ENCODE measurements around the gene HECA. TPM values are rescaled to one million over a fixed set of nuclear protein-coding genes. Genes with fewer than 3 reads are reported as not detected.

HECA gene
- total RNA-seq, 1 donor from 2014 or later, result 10.9 TPM

DNA sequence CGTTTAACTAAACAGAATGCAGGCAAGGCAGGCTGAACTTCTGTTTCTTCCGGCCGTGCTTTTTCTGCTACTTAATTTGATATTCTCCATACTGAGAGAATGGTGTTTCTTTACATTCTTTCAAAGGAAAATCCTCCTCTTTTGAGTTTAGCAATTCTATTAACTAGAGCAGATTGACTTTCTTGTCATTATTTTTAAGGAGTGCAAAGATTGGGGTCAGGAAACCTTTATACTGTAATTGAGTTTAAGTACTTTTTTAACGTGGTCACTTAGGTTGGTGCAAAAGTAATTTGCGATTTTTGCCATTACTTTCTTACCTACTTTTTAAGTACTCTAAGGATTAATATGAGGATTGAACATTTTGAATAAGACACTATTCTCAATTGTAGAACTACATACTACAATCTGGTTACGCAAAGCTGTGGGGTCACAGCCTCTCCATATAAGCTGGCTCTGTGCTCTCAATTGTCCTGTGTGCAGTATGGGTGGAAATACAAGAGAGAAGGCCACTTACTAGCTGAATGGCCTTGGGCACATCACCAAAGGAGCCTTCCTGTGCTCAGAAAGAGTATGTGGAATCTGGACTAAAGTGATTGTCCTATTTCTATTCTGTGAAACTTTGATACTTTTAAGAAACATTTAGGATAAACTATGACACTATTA lies 16.7 kb downstream of the HECA start:
- no peak for TF ChIP-seq CTCF (IDR thresholded peaks at IDR 0.05; ENCODE audit: unreplicated experiment)
- H3K9me3 Mint-ChIP-seq (ENCODE audit: low read depth), result no peaks in the 10 kb centered on the region
- no peaks in the 10 kb centered on the region for H3K36me3 Mint-ChIP-seq (ENCODE audit: insufficient read depth)
- H3K27me3 Mint-ChIP-seq, result no peaks in the 10 kb centered on the region
- peaks cover 20% of the 10 kb centered on the region for H3K4me1 Mint-ChIP-seq (ENCODE audit: low read depth)
- H3K4me3 Mint-ChIP-seq (ENCODE audit: low read depth), result no peak overlapping the region
- no peak overlapping the region for H3K27ac Mint-ChIP-seq
- no peak for DNase-seq (ENCODE audit: low spot score, unreplicated experiment)

DNA sequence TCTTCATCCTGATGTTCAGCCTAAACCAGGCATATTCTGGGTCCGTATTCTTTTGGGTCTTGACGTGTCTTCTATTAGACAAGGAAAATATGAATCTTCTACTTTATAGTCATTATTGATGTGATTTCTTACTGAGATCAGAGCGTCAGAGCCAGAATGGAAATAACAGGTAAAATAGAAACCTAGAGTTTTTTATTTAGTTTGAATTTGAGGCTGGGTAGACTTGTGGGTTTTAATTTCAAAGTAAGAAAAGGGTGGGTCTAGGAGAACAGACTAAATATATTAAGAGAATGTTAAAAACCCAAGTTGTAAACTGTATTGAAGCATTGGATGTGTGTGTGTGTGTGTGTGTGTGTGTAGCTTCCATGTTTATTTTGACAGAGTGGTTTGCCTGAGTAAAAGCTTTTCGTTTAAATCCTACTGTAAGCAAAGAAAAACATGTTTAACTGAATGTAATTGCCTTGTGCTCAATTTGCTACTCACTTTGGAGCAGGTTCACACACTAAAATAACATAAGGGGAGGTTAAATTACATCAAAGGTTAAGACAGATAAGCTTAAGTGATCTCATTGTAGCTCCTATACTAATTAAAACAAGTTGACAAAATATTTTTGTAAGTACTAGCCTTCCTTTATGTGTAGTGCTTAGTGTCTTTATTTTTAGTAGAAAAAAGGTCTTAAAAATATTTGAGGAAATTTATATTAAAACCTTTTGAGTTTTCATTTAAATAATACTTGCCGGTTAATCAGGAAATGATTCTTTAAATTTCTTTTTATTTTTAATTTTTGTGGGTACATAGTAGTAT lies 17.4 kb downstream of the HECA start:
- Mint-ChIP-seq H3K9me3 (ENCODE audit: low read depth) (no peaks in the 10 kb centered on the region), H3K27ac (no peak overlapping the region), H3K36me3 (ENCODE audit: insufficient read depth) (no peaks in the 10 kb centered on the region), H3K27me3 (no peaks in the 10 kb centered on the region), H3K4me3 (ENCODE audit: low read depth) (no peak overlapping the region), H3K4me1 (ENCODE audit: low read depth) (peaks cover 22% of the 10 kb centered on the region)
- no peak for DNase-seq (ENCODE audit: low spot score, unreplicated experiment)
- no peak for TF ChIP-seq CTCF (IDR thresholded peaks at IDR 0.05; ENCODE audit: unreplicated experiment)

DNA sequence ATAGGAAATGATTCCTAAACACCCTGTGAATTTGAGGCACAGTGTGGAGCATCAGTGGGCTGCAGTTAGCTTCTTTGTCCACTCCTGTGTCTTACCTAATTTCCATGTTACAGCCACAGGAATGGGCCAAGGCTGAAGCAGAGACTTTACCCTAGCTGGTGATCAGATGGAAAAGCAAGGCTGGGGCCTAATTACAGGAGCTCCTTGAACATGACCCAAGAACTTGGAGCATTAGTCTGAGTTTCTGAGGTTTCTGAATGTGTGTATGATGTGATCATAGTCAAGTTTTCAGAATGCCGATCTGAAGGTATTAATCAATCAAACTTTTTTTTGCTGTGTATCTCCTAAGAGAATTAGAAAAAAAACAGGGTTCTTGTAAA lies 18.0 kb downstream of the HECA start:
- Mint-ChIP-seq H3K4me1 (ENCODE audit: low read depth) (peaks cover 22% of the 10 kb centered on the region), H3K36me3 (ENCODE audit: insufficient read depth) (peaks cover 2% of the 10 kb centered on the region), H3K27ac (no peak overlapping the region), H3K9me3 (ENCODE audit: low read depth) (no peaks in the 10 kb centered on the region), H3K4me3 (ENCODE audit: low read depth) (no peak overlapping the region), H3K27me3 (no peaks in the 10 kb centered on the region)
- no peak for DNase-seq (ENCODE audit: low spot score, unreplicated experiment)
- TF ChIP-seq CTCF (IDR thresholded peaks at IDR 0.05; ENCODE audit: unreplicated experiment), result no peak

- no peak for TF ChIP-seq CTCF (IDR thresholded peaks at IDR 0.05; ENCODE audit: unreplicated experiment)
- peaks cover 17% of the 10 kb centered on the region for H3K4me1 Mint-ChIP-seq (ENCODE audit: low read depth)
- no peak overlapping the region for H3K27ac Mint-ChIP-seq
- H3K4me3 Mint-ChIP-seq (ENCODE audit: low read depth), result no peak overlapping the region
- H3K36me3 Mint-ChIP-seq (ENCODE audit: insufficient read depth), result peaks cover 2% of the 10 kb centered on the region
- H3K9me3 Mint-ChIP-seq (ENCODE audit: low read depth), result no peaks in the 10 kb centered on the region
- no peak for DNase-seq (ENCODE audit: low spot score, unreplicated experiment)
- no peaks in the 10 kb centered on the region for H3K27me3 Mint-ChIP-seq
These were observed 19.0 kb downstream of the HECA start for GRCh38 chr6:139153855-139154254.

DNA sequence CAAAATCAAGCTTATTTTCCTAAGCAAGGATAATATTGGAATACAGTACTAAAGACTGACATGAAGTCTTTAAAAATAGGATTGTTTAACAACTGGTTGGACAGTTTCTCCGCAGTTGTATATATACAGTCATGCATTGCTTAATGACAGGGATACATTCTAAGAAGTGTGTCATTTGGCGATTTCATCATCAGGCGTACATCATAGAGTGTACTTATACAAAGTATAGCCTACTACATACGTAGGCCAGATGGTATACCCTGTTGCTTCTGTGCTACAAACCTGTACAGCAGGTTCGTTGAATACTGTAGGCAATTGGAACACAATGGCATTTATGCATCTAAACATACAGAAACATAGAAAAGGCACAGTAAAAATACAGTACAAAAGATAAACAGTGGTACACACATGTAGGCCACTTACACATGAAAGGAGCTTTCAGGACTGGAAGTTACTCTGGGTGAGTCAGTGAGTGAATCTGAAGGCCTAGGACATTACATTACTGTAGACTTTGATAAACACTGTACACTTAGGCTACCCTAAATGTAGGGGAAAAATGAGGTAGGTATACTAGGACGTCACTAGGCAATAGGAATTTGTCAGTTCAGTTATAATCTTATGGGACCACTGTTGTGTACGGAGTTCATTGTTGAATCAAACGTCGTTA lies 20.1 kb downstream of the HECA start:
- Mint-ChIP-seq H3K4me1 (ENCODE audit: low read depth) (peaks cover 10% of the 10 kb centered on the region), H3K27me3 (no peaks in the 10 kb centered on the region), H3K27ac (no peak overlapping the region), H3K9me3 (ENCODE audit: low read depth) (no peaks in the 10 kb centered on the region), H3K36me3 (ENCODE audit: insufficient read depth) (peaks cover 2% of the 10 kb centered on the region), H3K4me3 (ENCODE audit: low read depth) (no peak overlapping the region)
- DNase-seq (ENCODE audit: low spot score, unreplicated experiment), result no peak
- no peak for TF ChIP-seq CTCF (IDR thresholded peaks at IDR 0.05; ENCODE audit: unreplicated experiment)

Measured in progenitor cell of endocrine pancreas (in vitro differentiated cells).